ENCODE results near the gene ZNF583. TPM values are rescaled to one million over a fixed set of nuclear protein-coding genes. Genes with fewer than 3 reads are reported as not detected.
A peak's percentile ranks its signal among the peaks of the same experiment; 100 is the strongest.

The ZNF583 gene
- total and polyA plus RNA-seq, 2 experiments from 2014 or later: 6.1 to 8.0 TPM

- Histone ChIP-seq H3K27me3 (replicated peaks; ENCODE audit: insufficient read depth) (no peaks in the 10 kb centered on the region), H3F3A (ENCODE audit: insufficient read depth) (peaks cover 25% of the 10 kb centered on the region), H3K36me3 (ENCODE audit: low read depth) (peaks cover 63% of the 10 kb centered on the region), H4K20me1 (ENCODE audit: insufficient read depth) (no peaks in the 10 kb centered on the region), H3K4me2 (ENCODE audit: unreplicated experiment) (no peak overlapping the region), H3K79me2 (ENCODE audit: insufficient read depth) (no peaks in the 10 kb centered on the region), H3K9me3 (ENCODE audit: low read depth) (peaks cover 46% of the 10 kb centered on the region), H3K4me3 (no peak overlapping the region), H3K4me1 (ENCODE audit: insufficient read depth) (no peaks in the 10 kb centered on the region), H3K9ac (no peak overlapping the region), H3K27ac (no peak overlapping the region), H3K9me2 (ENCODE audit: insufficient read depth) (no peaks in the 10 kb centered on the region), H2AFZ (no peak overlapping the region)
- 97 to 100% methylated on average over 1 of the region's 1 CpG for WGBS, 2 experiments (ENCODE audit: low coverage in 1 of 2, low lambda C conversion rate in 2 of 2, missing lambda C conversion rate in 2 of 2)
- in situ Hi-C loops (cut with MboI): no loop called here
- no peak for TF ChIP-seq EZH2 (IDR thresholded peaks at IDR 0.05; ENCODE audit: insufficient read depth, poor library complexity, severe bottlenecking)
- TF ChIP-seq EZH2phosphoT487 (IDR thresholded peaks at IDR 0.05; ENCODE audit: insufficient read depth, low read depth): no peak
- DNase-seq: no peak
These were observed 19.8 kb downstream of the ZNF583 start for GRCh38 chr19:56423985-56424353.

- Histone ChIP-seq H3K4me2 (ENCODE audit: unreplicated experiment) (no peak overlapping the region), H3K36me3 (ENCODE audit: low read depth) (peaks cover 65% of the 10 kb centered on the region), H2AFZ (no peak overlapping the region), H3K27ac (no peak overlapping the region), H3K4me3 (0 out of 2 replicates have a peak overlapping the region, but pooled peaks have one; percentile 10), H4K20me1 (ENCODE audit: insufficient read depth) (no peaks in the 10 kb centered on the region), H3K4me1 (ENCODE audit: insufficient read depth) (no peaks in the 10 kb centered on the region), H3K9ac (no peak overlapping the region), H3K9me3 (ENCODE audit: low read depth) (peaks cover 11% of the 10 kb centered on the region), H3K9me2 (ENCODE audit: insufficient read depth) (no peaks in the 10 kb centered on the region), H3K79me2 (ENCODE audit: insufficient read depth) (no peaks in the 10 kb centered on the region), H3F3A (ENCODE audit: insufficient read depth) (no peaks in the 10 kb centered on the region), H3K27me3 (replicated peaks; ENCODE audit: insufficient read depth) (no peaks in the 10 kb centered on the region)
- DNase-seq: no peak
- TF ChIP-seq EZH2 (IDR thresholded peaks at IDR 0.05; ENCODE audit: insufficient read depth, poor library complexity, severe bottlenecking) (no peak), EZH2phosphoT487 (IDR thresholded peaks at IDR 0.05; ENCODE audit: insufficient read depth, low read depth) (no peak)
- 86 to 90% methylated on average over 8 of the region's 8 CpGs for WGBS, 2 experiments (ENCODE audit: low coverage in 1 of 2, low lambda C conversion rate in 2 of 2, missing lambda C conversion rate in 2 of 2)
- in situ Hi-C loops (cut with MboI): no loop called here
These were observed 37.2 kb downstream of the ZNF583 start for GRCh38 chr19:56441206-56441792.

- DNase-seq: no peak
- peaks cover 6% of the 10 kb centered on the region; the same call in 1 of the 2 replicates for H3K4me1 ChIP-seq (ENCODE audit: insufficient read depth)
- H2AFZ ChIP-seq: no peak overlapping the region
- H3K79me2 ChIP-seq (ENCODE audit: insufficient read depth): peaks cover 55% of the 10 kb centered on the region
- no peaks in the 10 kb centered on the region for H4K20me1 ChIP-seq (ENCODE audit: insufficient read depth)
- H3K27me3 ChIP-seq (replicated peaks; ENCODE audit: insufficient read depth): no peaks in the 10 kb centered on the region
- no peaks in the 10 kb centered on the region for H3K9me2 ChIP-seq (ENCODE audit: insufficient read depth)
- H3K27ac ChIP-seq: no peak overlapping the region
- peaks cover 24% of the 10 kb centered on the region; the same call in 1 of the 2 replicates for H3K36me3 ChIP-seq (ENCODE audit: low read depth)
- H3K4me2 ChIP-seq (ENCODE audit: unreplicated experiment): no peak overlapping the region
- TF ChIP-seq EZH2 (IDR thresholded peaks at IDR 0.05; ENCODE audit: insufficient read depth, poor library complexity, severe bottlenecking) (no peak), EZH2phosphoT487 (IDR thresholded peaks at IDR 0.05; ENCODE audit: insufficient read depth, low read depth) (no peak)
- no peak overlapping the region for H3K9ac ChIP-seq
- H3F3A ChIP-seq (ENCODE audit: insufficient read depth): no peaks in the 10 kb centered on the region
- in situ Hi-C loops (cut with MboI): no loop called here
- 60 to 66% methylated on average over 3 of the region's 3 CpGs for WGBS, 2 experiments (ENCODE audit: low coverage in 1 of 2, low lambda C conversion rate in 2 of 2, missing lambda C conversion rate in 2 of 2)
- H3K4me3 ChIP-seq: no peak overlapping the region
- H3K9me3 ChIP-seq (ENCODE audit: low read depth): no peaks in the 10 kb centered on the region
These were observed 70.2 kb downstream of the ZNF583 start for GRCh38 chr19:56474308-56474707.

GRCh38 chr19:56476093-56476492 is 72.0 kb downstream of the ZNF583 start:
- H3K79me2 ChIP-seq (ENCODE audit: insufficient read depth): peaks cover 73% of the 10 kb centered on the region
- H3K9ac ChIP-seq: peak overlapping the region; percentile 99
- peak; percentile 6 for DNase-seq
- WGBS, 2 experiments (ENCODE audit: low coverage in 1 of 2, low lambda C conversion rate in 2 of 2, missing lambda C conversion rate in 2 of 2): 83 to 87% methylated on average over 10 of the region's 10 CpGs
- H3F3A ChIP-seq (ENCODE audit: insufficient read depth): no peaks in the 10 kb centered on the region
- peaks cover 20% of the 10 kb centered on the region; the same call in 1 of the 2 replicates for H3K36me3 ChIP-seq (ENCODE audit: low read depth)
- no peaks in the 10 kb centered on the region for H3K9me3 ChIP-seq (ENCODE audit: low read depth)
- H3K4me2 ChIP-seq (ENCODE audit: unreplicated experiment): peak overlapping the region; percentile 86
- no peak overlapping the region for H2AFZ ChIP-seq
- no peaks in the 10 kb centered on the region for H3K27me3 ChIP-seq (replicated peaks; ENCODE audit: insufficient read depth)
- H3K27ac ChIP-seq: peak overlapping the region; percentile 99
- no peaks in the 10 kb centered on the region for H4K20me1 ChIP-seq (ENCODE audit: insufficient read depth)
- H3K9me2 ChIP-seq (ENCODE audit: insufficient read depth): no peaks in the 10 kb centered on the region
- H3K4me3 ChIP-seq: peak overlapping the region; percentile 82
- peaks cover 6% of the 10 kb centered on the region; the same call in 1 of the 2 replicates for H3K4me1 ChIP-seq (ENCODE audit: insufficient read depth)
- TF ChIP-seq EZH2phosphoT487 (IDR thresholded peaks at IDR 0.05; ENCODE audit: insufficient read depth, low read depth) (no peak), EZH2 (IDR thresholded peaks at IDR 0.05; ENCODE audit: insufficient read depth, poor library complexity, severe bottlenecking) (no peak)
- in situ Hi-C loops (cut with MboI): no loop called here

Other genes starting within 250 kb of the ZNF583 start
- gene GALP, start 228.3 kb upstream of the ZNF583 start, total RNA-seq (2014; rRNA removed; shearing (Covaris generic)): not detected in 2 replicates
- not detected in 2 replicates for gene GALP, start 228.3 kb upstream of the ZNF583 start, polyA plus RNA-seq (2016; fragmentation: Nextera tagmentation; extraction: Ambion mirVana)
- not detected in 2 replicates for gene ZSCAN5B, start 206.5 kb upstream of the ZNF583 start, total RNA-seq (2014; rRNA removed; shearing (Covaris generic))
- gene ZSCAN5B, start 206.5 kb upstream of the ZNF583 start, polyA plus RNA-seq (2016; fragmentation: Nextera tagmentation; extraction: Ambion mirVana): not detected in 2 replicates
- gene ZSCAN5C, start 202.1 kb upstream of the ZNF583 start, total RNA-seq (2014; rRNA removed; shearing (Covaris generic)): not detected in 2 replicates
- gene ZSCAN5C, start 202.1 kb upstream of the ZNF583 start, polyA plus RNA-seq (2016; fragmentation: Nextera tagmentation; extraction: Ambion mirVana): not detected in 2 replicates
- gene EDDM13, start 131.6 kb upstream of the ZNF583 start, total RNA-seq (2014; rRNA removed; shearing (Covaris generic)): not detected in 2 replicates
- not detected in 2 replicates for gene EDDM13, start 131.6 kb upstream of the ZNF583 start, polyA plus RNA-seq (2016; fragmentation: Nextera tagmentation; extraction: Ambion mirVana)
- gene ZSCAN5A, start 89.5 kb upstream of the ZNF583 start, total RNA-seq (2014; rRNA removed; shearing (Covaris generic)): 3.5 and 4.2 TPM in 2 replicates
- 4.3 and 4.4 TPM in 2 replicates for gene ZSCAN5A, start 89.5 kb upstream of the ZNF583 start, polyA plus RNA-seq (2016; fragmentation: Nextera tagmentation; extraction: Ambion mirVana)
- gene ZNF582, start 10.8 kb upstream of the ZNF583 start, total RNA-seq (2014; rRNA removed; shearing (Covaris generic)): 4.2 TPM in 2 replicates
- 4.8 and 5.0 TPM in 2 replicates for gene ZNF582, start 10.8 kb upstream of the ZNF583 start, polyA plus RNA-seq (2016; fragmentation: Nextera tagmentation; extraction: Ambion mirVana)
- 5.3 and 5.6 TPM in 2 replicates for gene ZNF667, start 73.0 kb downstream of the ZNF583 start, total RNA-seq (2014; rRNA removed; shearing (Covaris generic))
- 8.4 and 9.2 TPM in 2 replicates for gene ZNF667, start 73.0 kb downstream of the ZNF583 start, polyA plus RNA-seq (2016; fragmentation: Nextera tagmentation; extraction: Ambion mirVana)
- gene ZNF471, start 103.5 kb downstream of the ZNF583 start, total RNA-seq (2014; rRNA removed; shearing (Covaris generic)): 4.7 and 6.1 TPM in 2 replicates
- gene ZNF471, start 103.5 kb downstream of the ZNF583 start, polyA plus RNA-seq (2016; fragmentation: Nextera tagmentation; extraction: Ambion mirVana): 3.4 and 3.6 TPM in 2 replicates
- gene ZFP28, start 134.6 kb downstream of the ZNF583 start, total RNA-seq (2014; rRNA removed; shearing (Covaris generic)): 5.1 and 5.6 TPM in 2 replicates
- 5.8 and 7.1 TPM in 2 replicates for gene ZFP28, start 134.6 kb downstream of the ZNF583 start, polyA plus RNA-seq (2016; fragmentation: Nextera tagmentation; extraction: Ambion mirVana)
- 3.5 and 5.8 TPM in 2 replicates for gene ZNF470, start 163.1 kb downstream of the ZNF583 start, total RNA-seq (2014; rRNA removed; shearing (Covaris generic))
- 3.4 and 3.5 TPM in 2 replicates for gene ZNF470, start 163.1 kb downstream of the ZNF583 start, polyA plus RNA-seq (2016; fragmentation: Nextera tagmentation; extraction: Ambion mirVana)
- gene ZNF71, start 191.0 kb downstream of the ZNF583 start, total RNA-seq (2014; rRNA removed; shearing (Covaris generic)): 3.4 and 7.9 TPM in 2 replicates
- 6.2 and 6.7 TPM in 2 replicates for gene ZNF71, start 191.0 kb downstream of the ZNF583 start, polyA plus RNA-seq (2016; fragmentation: Nextera tagmentation; extraction: Ambion mirVana)
- 0.43 TPM in 1 of 2 replicates, not detected in the other for gene SMIM17, start 238.8 kb downstream of the ZNF583 start, total RNA-seq (2014; rRNA removed; shearing (Covaris generic))
- gene SMIM17, start 238.8 kb downstream of the ZNF583 start, polyA plus RNA-seq (2016; fragmentation: Nextera tagmentation; extraction: Ambion mirVana): not detected in 2 replicates